GM21447 (cell line): ENCODE data around the gene SMC1A.
"Not testable (repeated sequence)": the region's sequence is repeated elsewhere in the genome, so short reads cannot be mapped to it uniquely, and the experiment has no call there.

Source experiments
- ATAC-seq: cut with Tn5 transposase; IDR thresholded peaks from one replicate; pipeline ENCODE4 v1.9.1; 2021; ENCODE audit not compliant: unreplicated experiment

Gene SMC1A

DNA sequence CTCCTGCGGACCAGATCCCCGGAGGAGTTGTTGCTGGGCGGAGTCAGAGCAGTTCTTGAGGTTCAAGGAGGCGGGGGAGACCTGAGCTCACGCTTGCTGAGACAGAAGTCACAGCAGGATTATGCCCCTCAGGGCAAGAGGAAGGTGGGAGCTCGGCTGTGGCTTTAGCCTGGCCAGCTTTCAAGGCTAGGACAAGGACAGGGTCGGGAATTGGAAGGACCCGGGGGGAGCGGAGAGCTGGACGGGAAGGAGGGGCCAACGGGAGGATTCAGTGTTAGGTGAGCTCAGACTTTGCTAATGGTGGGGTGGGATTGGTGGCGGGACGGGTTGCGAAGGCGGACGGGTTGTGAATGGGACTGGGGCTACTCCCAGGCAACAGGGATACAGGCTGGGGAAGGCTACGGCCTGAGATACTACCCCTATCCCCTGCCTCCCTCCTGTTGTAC, 430 bp upstream of the SMC1A start, which contains the start of gene RIBC1:
RIBC1 (plus strand) TSS at position 13 of the 446 bp plus-strand sequence. CDS start 3,404 bp downstream, outside the sequence.
- ATAC-seq, result no peak

DNA sequence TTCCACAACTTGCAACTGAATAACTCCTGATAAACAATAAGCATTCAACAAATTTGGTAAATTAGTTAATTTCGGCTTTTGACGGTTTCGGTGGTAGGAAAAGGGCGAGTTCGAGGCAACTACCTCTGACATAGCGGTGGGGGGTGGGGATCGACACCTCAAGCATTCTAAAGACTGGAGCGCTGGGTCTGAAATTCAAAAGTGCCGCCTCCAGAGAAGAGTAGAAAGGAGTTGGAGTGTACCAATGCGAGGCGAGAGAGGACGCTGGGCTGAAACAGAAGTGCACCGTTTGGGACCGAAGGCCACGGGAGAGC, 725 bp downstream of the SMC1A start:
- peak; percentile 21 for ATAC-seq

DNA sequence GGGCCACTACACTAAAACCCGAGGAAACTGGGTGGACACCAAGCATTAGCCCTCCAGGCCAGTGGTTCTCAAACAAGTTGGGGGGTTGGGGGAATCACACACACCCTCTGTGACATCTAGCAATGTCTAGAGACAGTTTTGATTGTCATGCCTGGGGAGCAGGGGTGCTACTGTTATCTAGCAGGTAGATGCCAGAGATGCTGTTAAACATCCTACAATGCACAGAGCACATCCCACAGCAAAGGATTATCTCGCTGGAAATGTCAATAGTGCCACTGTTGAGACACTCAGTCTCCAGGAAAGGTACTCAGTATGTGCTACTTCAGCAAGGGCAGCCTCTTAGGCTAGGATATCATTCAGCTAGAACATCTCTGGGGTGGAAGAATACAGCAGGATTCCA, 1.3 kb downstream of the SMC1A start:
- ATAC-seq, result no peak

DNA sequence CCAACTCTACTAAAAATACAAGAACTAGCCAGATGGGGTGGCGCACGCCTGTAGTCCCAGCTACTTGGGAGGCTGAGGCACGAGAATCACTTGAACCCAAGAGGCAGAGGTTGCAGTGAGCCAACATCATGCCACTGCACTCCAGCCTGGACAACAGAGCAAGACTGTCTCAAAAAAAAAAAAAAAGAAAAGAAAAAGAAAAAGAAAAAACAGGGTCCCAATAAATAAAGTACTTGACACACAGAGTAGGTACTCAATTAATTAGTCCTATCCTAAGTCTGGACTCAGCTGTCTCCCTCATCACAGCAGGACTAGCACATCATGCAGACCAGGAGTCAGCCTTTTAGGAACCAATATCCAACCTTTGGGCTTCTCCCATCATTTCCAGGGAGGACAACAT, 2.1 kb downstream of the SMC1A start:
- ATAC-seq, result not testable (repeated sequence)

DNA sequence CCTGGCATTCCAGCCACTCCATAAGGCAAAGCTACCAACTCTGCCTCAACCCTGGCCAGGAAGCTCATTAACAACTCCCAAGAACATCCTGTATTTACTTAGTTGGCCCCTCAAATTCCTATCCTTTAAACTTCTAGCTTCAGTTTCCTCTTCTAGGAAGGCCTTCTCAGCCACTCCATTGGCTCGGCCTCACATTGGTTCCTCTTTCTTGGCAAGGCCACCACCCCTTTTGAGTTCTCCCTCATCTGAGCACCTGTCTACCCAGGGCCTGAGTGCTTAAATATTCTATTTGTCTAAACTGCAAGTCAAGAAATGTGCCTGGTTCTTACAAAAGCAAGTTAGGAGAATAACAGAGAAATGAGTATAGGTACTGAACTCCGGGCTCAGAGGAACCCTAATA, 10.0 kb downstream of the SMC1A start:
- ATAC-seq, result no peak

DNA sequence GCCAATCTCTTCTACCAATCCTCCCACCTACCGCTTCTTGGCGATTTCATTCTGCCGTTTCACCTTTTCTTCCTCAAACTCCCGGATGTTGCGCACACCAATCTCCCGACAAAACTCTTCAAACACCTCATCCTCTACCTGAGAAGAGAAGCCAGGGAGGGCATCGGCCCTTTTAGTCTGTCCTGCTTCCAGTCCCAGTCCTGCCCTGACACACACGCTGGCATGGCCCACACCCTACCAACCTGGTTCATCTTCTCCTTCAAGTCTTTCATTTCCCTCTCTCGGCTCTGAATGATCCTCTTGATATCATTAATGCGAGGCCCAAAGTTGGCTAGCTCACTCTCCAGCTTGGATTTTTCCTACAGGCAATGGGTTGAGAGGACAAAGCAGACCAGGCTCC, 18.9 kb downstream of the SMC1A start:
- no peak for ATAC-seq

DNA sequence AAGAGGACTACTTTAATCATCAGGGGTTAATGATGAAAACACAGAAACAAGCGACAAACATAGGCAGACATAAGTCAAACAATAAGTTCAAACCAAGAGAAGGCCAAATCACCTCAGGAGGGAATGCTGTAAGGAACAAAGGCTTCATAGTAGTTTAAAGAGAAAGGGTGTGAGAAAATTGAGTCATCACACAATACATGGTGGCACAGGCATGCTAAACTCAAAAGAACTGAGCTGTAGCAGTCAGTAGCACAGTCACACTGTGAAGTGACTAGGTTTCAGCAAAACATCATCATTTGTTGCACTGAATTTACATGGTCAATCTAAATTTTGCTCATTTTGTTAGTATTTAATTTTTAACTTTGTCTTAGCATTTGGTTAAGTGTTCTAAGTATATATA, 24.2 kb downstream of the SMC1A start:
- no peak for ATAC-seq

DNA sequence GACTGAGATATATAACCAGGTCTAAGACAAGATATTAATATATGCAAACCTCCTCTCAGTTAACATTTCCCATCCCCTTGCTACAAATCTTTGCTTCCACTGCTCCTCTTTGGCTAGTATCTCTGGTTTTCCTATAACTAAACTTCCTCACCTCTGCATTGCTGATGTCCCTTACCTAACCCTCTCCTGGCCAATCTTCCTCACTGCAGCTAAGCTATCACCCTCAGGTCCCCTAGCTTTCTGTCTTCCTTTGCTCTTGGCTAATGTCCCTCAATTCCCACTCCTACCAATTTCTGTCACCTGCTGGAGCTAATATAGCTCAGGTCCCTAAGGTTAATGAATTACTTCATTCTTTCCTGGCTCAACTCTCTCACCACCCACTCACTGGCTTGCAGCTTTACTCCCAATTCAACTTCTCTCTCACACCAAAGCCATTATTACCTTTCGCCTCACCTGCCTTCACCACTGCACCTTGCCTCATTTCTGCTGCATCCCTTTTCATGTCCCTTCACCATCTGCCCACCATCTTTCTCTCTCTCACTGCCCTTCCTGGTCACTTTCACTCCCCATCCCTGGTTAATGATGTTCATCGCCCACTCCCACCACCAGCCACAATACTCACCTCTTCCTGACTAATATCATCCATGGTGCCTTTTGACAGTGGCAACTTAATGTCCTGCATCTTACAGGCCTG, 26.7 kb downstream of the SMC1A start:
- no peak for ATAC-seq

DNA sequence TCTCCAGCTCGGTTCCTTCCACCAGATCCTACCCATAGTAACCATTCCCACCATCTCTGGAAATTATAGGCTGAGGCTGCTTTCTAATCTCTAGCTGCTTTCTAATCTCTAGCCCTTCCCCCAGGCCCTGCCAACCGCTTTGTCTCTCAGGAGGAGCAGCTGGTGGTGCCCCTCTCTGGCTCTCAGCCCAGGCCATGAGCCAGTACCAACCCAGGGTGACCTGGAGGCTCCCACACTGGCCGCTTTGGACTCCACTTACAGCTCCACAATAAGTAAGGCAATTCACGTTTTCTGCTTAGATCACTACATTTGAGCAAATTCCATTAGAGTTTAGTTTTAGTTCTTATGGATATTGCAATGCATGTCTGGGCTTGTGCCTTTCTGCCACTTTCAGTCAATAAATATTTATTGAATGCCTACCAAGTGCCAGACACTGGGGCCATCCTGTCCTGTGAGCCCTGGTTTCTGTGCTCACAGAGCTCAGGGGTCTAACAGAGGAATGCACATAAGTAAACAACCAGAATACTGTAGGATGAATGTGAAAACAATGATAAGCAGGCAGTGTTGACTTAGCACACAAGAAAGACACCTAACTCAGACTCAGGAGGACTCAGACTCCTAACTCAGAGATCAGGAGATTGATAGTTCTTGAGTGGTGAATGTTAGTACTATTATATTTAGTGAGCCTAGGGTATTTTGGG, 38.9 kb downstream of the SMC1A start:
- ATAC-seq, result no peak

DNA sequence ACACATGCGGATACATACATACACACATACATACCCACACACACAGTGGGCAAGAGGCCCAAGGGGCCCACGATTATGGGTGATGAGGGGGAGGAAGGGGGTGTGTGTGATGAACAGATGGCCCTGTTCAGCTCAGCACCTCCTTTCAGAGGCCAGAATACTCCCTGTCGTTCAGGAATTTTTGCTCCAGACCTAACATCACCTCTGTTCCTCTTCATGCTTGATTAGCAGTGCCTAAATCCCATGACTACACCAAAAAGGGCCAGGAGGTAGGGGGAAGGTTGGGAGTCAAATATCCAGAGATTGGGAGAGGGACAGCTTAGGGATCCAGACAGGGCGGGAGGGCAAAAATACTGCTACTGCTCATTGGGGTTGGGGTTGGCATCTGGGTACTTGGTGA, 42.7 kb downstream of the SMC1A start:
- ATAC-seq, result no peak

DNA sequence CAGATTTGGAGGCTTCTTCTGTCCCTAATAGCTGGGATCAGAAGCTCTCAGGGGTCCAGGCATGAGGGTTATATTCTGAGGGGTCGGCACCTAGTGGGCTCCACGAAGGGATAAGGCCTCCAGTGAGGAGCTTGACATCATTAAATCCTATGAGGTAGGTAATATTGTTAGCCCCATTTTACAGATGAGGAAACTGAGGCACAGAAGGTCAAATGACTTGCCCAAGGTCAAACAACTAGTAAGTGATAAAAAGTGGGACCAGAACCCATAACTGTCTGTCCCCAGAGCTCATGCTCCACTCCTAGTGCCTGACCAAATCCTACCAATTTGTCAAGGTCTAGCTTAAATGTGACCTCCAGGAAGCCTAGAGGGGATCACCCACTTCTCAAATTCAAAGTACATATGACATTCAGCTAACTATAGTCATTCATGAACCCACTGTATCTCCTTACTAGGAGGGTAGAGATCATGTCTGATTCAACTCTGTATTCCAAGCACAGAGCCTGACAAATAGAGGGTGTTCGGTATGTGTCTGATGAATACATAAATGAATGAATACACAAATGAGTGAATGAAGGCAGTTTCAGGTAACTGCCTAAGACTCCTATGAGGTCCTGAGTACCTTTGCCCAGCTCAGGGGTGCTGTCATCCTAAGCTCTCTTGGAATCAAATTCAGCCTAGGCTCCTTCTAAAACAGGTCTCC, 43.3 kb downstream of the SMC1A start:
- no peak for ATAC-seq

DNA sequence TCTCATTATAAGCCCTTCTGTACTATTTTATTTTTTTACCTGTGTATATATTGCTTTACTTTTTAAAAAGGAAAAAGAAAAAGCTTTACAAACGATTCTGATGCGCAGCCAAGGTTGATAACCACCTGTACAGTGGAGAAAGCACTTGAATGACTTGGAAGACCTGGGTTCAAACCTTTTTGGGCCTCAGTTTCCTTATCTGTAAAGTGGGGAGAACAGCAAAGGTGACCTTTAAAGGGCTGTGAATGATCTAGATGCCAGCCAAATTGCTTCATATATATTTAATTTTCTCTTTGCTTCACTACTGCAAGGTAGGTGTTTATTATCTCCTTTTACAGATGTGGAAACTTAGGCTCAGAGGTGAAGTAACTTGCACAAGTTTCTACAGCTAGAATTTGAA, 45.0 kb downstream of the SMC1A start:
- no peak for ATAC-seq

DNA sequence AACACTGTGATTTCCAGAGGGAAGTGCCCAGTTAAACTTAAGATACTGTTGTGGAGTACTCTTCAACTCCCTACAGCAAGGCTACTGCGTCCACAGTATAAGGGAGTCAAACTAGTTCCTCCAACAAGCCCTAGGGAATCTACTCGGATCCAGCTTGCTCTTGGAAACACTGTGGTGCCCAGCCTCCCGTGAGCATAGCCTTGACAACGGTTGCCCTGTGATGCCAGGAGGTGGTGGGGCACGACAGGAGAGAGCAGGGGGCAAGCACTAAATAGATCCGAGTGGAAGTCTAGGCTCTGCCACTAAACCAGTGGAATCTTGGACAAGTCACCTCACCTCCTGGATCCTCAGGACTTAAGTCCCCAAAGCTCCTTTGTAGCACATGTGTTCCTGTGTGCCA, 45.6 kb downstream of the SMC1A start:
- ATAC-seq, result no peak

DNA sequence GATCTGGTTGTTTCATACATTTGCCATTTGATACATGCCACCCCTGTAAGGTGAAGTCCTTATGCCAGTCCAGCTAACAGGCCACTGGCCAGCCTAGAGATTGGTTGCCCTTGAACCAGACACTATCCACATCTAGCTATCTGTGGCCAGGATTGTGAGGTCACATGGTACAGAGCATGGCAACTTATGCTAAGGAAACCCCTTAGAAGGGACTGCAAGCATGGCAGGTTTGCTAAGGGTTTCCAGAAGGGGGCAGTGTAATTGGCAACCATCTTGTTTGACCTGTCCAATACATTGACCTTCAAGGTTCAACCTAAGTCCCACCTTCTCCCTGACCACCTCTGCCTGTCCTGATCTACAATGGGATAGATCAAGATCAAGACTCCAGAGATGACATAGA, 47.5 kb downstream of the SMC1A start:
- no peak for ATAC-seq

DNA sequence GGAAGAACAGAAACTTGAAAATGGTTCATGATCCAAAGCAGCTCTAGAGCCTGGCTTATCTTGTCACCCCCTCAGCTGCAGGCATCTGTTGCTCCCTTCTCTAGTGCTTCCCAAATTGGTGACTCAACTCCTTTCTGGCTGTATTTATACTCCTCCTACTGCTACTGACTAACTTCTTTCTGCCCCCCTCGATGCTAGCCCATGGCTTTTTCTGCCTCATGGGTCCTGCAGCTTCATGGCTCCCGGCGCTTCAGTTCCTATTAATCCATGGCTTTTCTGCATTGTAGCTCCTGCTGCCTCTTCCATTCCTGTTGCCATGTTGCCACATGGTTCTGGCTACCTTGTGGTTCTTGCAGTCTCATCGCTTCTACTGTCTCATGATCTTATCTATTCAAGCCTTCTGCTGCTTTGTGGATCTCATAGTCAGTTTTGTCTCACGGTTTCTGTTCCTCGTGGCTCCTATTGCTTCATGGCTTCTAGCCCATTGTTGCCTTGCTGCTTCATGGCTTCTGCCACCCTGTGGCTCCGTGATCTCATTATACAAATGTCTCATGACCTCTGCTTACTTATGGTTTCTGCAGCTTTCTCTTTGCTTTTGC, 48.1 kb downstream of the SMC1A start:
- ATAC-seq, result no peak

DNA sequence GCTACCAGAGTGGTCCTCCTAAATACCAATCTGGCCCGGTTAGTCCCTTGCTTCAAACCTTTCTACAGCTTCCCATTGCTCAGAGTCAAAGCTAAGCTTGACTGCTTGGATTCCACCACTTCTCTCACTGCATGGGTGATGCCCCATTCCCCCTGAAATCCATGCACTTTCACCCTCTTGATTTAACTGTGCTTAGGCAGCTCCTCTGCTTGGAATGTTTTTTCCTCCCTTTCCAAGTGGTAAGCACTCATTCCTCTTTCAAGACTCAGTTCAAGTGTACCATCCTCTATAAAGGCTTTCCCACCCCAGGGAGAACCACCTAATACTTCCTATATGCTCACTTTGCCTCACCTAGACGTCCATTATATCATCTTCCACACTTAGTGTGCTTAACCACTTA, 49.1 kb downstream of the SMC1A start:
- ATAC-seq, result no peak

DNA sequence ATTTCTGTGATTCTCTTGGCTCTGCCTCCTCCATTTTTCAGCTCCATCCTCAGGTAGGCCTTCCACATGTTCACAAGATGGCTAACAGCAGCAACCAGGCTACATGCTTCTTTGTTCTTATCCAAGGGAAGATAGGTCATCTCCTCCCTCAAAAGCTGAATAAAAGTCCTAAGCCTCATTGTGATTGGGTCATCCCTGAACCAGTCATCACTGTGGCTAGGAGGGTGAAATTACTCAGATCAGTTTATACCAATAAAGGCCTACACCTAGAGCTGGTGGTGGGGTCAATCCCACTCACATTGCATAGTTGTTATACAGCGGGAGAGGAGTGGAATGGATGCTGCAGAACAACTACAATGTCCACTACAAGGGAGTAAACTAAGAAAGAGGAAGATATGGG, 56.0 kb downstream of the SMC1A start:
- not testable (repeated sequence) for ATAC-seq

DNA sequence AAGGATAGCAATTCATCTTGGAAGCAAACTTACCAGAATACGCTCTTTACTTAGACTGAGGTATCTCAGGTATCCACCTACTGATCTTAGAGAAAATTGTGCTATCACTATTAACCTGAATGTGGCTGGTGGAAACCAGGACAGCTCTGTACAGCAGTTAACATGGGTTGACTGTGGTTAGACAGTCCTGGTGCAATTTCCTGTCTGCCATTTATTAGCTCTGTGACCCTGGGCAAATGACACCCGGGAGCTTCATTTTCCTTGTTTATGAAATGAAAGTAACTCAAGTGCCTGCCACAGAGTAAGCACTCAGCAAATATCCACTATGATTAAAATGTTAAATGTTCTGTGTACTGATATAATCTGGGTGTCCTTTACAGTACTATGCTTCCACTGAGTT, 60.0 kb downstream of the SMC1A start:
- no peak for ATAC-seq

DNA sequence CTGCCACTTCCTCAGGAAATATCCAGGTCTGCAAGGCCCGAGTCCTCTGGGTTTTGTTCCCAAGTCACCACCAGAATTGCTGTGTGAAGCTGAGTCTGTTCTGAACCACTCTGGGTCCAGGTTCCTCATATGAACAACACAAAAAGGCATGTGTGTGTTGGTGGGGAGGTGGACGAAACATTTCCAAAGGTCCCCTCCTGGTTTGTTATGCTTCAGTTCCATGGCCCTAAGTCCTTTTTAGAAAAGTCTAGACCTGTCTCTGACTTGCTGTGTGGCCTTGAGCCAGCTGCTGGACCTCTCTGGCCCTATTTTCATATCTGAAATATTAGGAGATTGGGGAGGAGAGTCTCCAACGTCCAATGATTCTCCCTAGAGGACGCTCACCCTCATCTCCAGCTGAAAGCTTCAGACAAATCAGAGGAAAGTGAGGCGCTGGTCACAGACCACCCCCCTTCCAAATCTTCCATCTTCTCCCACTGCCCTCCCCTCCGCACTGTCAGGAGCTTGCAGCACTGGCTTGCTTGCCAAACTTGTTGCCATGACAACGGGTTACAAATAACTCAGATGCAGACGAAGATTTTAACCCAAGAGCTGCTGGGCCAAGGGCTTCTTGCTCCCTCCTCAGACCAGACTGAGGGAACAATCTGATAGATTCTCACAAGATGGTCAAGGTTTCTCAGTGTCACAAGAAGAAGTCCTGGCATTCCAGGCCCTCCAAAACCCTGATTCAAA, 64.5 kb downstream of the SMC1A start:
- no peak for ATAC-seq

DNA sequence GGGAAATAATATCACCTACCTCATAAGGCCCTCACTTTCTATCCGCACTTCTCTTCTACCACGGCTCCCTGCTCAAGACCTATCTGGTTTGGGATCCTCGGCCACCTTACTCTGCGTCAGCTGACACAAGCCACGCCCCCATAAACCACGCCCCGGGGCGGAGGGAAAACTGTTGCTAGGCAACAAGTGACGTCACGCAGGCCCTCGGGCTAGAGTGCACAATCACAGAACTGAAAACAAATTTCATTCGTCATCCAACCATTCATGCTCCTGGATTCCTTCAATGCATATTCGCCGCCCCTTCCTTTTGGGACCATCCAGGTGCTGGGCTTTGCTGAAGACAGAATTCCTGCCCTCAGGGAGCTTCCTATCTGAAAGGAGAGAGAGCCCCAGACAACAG, 66.3 kb downstream of the SMC1A start:
- no peak for ATAC-seq

DNA sequence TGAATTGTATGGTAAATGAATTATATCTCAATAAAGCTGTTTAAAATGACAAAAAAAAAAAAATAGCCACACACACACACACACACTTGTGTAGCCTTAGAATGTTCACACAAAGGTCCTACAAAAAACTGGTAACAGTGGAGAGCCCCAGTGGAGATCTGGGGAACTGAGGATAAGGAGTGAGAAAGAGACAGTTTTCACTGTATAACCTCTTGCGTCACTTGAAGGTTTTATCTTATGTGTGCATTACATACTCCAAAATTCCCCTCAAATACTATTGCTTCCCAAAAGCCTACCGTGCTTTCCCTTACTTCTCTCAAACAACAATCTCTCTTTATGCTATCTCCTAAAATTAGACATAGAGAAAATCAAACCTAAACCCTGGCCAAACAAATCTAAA, 67.8 kb downstream of the SMC1A start:
- no peak for ATAC-seq
